GM03348 (cell line): Measurements from ENCODE around the gene PCDHB6.
"Not testable (repeated sequence)": the region's sequence is repeated elsewhere in the genome, so short reads cannot be mapped to it uniquely, and the experiment has no call there.

Source experiments
- DNase-seq: peaks from one replicate; pipeline ENCODE4 v3.0.0; 2012; ENCODE audit warnings: low spot score

Gene PCDHB6

DNA sequence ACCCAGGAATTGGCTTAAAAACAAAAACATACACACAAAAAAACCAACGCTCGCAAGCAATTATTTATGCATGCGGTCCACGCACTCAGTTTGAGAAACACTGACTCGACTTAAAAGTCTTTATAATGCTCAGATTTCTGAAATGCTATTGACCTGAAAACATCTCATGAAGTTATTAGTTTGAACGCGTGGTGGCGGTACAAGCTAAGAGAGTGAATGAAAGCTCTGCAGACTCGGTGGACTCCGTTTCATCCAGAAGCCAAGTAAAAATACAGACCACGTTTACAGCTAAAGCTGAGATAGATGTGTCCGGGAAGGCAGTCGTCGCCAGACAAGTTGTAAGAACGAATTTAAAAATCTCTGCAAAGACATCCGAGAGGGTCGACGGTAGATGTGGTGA lies at the start of gene PCDHB6:
Gene PCDHB6, plus strand, starts transcription at position 246 of the 400 bp plus-strand sequence. CDS start 201 bp downstream, outside the sequence.
- DNase-seq = peak; percentile 58

DNA sequence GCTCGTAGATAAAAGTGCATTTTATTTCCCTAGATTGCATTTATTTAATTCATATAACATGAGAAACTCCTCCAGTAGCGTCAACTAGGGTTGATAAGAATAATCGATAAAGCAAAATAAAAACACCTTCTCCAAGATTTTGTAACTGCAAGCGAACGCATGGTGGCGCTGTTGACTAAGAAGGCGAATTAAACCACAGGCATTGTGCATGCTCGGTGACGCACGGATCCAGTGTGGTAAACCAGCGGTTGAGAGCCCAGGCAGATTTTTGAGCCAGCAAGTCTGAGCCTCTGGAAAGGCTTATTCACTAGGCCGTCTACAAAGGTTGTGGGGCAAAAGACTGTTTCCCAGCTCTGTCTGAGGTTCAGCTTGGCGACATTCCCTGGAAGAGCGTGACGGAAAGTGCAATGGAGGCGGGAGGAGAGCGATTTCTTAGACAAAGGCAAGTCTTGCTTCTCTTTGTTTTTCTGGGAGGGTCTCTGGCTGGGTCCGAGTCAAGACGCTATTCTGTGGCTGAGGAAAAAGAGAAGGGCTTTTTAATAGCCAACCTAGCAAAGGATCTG lies 49.5 kb upstream of the PCDHB6 start, which contains the start of gene PCDHB3:
Gene PCDHB3, plus strand, starts transcription at position 231 of the 563 bp plus-strand sequence. Its CDS starts 177 bp downstream, at position 408.
- peak; percentile 54 for DNase-seq

DNA sequence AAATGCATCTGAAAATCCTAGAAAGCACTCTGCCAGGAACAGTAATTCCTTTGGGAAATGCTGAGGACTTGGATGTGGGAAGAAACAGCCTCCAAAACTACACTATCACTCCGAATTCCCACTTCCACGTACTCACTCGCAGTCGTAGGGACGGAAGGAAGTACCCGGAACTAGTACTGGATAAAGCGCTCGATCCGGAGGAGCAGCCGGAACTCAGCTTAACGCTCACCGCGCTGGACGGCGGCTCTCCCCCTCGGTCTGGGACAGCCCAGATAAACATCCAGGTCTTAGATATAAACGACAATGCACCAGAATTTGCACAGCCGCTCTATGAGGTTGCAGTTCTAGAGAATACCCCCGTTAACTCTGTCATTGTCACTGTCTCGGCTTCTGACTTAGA lies 48.8 kb upstream of the PCDHB6 start:
- DNase-seq = no peak

DNA sequence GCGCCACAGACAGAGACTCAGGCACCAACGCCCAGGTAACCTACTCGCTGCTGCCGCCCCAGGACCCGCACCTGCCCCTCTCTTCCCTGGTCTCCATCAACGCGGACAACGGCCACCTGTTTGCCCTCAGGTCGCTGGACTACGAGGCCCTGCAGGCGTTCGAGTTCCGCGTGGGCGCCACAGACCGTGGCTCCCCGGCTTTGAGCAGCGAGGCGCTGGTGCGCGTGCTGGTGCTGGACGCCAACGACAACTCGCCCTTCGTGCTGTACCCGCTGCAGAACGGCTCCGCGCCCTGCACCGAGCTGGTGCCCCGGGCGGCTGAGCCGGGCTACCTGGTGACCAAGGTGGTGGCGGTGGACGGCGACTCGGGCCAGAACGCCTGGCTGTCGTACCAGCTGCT lies 47.8 kb upstream of the PCDHB6 start:
- DNase-seq = not testable (repeated sequence)

DNA sequence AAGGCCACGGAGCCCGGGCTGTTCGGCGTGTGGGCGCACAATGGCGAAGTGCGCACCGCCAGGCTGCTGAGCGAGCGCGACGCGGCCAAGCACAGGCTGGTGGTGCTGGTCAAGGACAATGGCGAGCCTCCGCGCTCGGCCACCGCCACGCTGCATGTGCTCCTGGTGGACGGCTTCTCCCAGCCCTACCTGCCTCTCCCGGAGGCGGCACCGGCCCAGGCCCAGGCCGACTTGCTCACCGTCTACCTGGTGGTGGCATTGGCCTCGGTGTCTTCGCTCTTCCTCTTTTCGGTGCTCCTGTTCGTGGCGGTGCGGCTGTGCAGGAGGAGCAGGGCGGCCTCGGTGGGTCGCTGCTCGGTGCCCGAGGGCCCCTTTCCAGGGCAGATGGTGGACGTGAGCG lies 47.4 kb upstream of the PCDHB6 start:
- not testable (repeated sequence) for DNase-seq

DNA sequence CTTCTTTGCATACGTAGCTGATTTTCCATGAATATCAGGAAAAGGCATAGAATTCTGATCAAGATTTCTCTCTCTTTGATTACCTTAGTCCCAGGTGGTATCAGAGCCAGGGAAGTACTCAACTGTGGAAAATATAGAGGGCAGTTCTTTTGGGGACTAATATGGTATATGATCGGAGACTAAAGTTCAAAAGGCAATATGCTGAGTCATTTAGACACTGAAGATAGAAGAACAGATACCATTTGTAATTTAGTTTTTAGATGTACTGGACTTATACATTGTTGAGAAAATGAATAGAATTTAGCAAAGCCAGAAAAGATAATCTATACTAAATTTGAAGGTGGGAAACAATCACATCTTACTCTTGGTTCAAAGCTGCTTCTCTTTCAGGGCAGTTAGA lies 44.5 kb upstream of the PCDHB6 start:
- DNase-seq = no peak

DNA sequence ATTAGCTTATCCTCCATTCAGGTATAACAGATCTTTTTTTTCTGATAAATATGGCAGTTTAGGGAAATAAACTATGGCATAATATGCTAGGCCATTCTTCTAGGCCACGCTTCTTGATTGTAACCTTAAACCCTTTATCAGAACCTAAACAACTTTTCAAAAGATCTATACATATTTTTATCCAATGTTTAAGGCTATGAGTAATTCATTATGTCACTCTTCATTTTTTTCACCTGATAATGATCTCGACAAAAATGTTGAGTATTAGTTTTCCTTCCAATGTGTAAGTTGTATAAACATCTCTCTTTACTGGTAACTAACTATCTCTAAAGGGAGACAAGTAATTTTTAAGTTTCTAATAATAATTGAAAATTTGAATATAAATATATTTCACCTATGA lies 30.6 kb upstream of the PCDHB6 start:
- no peak for DNase-seq

DNA sequence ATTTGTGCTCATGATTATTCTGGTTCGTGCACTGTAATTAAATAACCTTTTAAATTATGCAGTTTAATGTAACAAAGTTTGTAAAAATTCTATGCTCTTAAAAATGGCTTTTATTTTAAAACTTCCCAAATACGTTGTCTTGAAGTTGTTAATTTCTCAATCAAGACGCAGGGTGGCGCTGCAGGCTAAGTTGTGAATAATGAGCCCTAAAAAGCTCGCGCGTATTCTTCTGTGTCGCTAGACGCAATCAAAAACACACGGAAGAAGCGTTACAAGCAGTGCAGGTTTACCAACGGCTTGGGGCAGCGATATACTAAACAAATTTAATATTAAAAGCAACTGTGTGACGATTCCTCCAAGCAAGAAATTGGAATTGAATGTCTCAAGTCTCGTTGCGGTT lies 28.3 kb upstream of the PCDHB6 start, which contains the start of gene PCDHB4:
Gene PCDHB4, plus strand, starts transcription at position 256 of the 400 bp plus-strand sequence. CDS start 181 bp downstream, outside the sequence.
- no peak for DNase-seq

DNA sequence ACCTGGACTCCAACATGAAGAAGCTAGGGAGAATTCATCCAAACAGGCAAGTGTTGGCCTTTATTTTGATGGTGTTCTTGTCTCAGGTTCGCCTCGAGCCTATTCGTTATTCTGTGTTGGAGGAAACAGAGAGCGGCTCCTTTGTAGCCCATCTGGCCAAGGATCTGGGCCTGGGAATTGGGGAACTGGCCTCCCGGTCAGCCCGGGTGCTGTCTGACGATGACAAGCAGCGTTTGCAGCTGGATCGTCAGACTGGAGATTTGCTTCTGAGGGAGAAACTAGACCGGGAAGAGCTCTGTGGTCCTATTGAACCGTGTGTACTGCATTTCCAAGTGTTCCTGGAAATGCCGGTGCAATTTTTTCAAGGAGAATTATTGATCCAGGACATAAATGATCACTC lies 27.9 kb upstream of the PCDHB6 start:
- DNase-seq = no peak

DNA sequence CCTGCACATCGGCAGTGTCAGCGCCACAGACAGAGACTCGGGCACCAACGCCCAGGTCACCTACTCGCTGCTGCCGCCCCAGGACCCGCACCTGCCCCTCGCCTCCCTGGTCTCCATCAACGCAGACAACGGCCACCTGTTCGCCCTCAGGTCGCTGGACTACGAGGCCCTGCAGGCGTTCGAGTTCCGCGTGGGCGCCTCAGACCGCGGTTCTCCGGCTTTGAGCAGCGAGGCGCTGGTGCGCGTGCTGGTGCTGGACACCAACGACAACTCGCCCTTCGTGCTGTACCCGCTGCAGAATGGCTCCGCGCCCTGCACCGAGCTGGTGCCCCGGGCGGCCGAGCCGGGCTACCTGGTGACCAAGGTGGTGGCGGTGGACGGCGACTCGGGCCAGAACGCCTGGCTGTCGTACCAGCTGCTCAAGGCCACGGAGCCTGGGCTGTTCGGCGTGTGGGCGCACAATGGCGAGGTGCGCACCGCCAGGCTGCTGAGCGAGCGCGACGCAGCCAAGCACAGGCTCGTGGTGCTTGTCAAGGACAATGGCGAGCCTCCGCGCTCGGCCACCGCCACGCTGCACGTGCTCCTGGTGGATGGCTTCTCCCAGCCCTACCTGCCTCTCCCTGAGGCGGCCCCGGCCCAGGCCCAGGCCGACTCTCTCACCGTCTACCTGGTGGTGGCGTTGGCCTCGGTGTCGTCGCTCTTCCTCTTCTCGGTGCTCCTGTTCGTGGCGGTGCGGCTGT lies 26.3 kb upstream of the PCDHB6 start:
- DNase-seq = not testable (repeated sequence)

DNA sequence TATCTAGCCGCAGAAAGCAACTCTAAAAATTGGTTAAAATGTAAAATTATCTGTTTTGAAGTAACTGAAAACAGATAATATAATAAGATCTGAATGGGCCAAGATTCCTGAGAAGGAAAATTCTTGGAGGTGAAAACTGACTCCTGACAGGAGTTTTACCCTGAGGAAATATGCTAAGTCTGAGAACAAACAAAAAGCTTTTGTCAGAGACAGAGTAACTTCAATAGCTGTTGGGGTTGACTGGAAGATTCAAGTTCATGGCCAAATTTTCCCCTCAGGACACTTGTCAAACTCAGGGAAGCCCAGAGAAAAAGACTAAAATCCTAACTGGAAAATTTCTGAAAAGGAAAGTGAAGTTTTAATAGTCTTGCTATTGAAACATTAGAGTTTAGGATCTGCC lies 22.6 kb upstream of the PCDHB6 start:
- no peak for DNase-seq

DNA sequence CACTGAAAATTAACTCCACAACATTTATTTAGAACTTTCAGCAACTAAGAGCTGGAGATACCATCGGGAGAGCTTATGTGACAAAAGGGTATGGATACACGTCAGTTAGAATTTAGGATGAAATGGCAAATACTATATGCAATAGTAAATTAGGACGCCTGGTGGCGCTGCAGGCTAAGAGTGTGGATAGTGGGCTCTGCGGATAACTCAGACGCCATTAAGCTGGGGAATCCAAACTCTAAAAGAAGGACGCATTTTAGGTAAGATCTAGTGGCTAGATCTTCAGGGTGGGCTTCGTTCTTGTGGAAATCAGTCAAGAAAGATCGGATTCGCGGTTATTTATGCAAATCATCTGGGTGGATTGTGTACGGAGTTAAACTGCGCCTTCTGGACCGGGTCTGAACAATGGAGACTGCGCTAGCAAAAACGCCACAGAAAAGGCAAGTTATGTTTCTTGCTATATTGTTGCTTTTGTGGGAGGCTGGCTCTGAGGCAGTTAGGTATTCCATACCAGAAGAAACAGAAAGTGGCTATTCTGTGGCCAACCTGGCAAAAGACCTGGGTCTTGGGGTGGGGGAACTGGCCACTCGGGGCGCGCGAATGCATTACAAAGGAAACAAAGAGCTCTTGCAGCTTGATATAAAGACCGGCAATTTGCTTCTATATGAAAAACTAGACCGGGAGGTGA lies 14.7 kb upstream of the PCDHB6 start, which contains the start of gene PCDHB5:
Gene PCDHB5, plus strand, starts transcription at position 177 of the 688 bp plus-strand sequence. Its CDS starts 229 bp downstream, at position 406.
- DNase-seq = peak; percentile 73

DNA sequence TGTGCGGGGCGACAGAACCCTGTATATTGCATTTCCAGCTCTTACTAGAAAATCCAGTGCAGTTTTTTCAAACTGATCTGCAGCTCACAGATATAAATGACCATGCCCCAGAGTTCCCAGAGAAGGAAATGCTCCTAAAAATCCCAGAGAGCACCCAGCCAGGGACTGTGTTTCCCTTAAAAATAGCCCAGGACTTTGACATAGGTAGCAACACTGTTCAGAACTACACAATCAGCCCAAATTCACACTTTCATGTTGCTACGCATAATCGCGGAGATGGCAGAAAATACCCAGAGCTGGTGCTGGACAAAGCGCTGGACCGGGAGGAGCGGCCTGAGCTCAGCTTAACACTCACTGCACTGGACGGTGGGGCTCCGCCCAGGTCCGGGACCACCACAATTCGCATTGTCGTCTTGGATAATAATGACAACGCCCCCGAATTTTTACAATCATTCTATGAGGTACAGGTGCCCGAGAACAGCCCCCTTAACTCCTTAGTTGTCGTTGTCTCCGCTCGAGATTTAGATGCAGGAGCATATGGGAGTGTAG lies 14.1 kb upstream of the PCDHB6 start:
- no peak for DNase-seq

DNA sequence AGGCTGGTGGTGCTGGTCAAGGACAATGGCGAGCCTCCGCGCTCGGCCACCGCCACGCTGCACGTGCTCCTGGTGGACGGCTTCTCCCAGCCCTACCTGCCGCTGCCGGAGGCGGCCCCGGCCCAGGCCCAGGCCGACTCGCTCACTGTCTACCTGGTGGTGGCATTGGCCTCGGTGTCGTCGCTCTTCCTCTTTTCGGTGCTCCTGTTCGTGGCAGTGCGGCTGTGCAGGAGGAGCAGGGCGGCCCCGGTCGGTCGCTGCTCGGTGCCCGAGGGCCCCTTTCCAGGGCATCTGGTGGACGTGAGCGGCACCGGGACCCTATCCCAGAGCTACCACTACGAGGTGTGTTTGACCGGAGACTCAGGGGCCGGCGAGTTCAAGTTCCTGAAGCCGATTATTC lies 12.5 kb upstream of the PCDHB6 start:
- DNase-seq = not testable (repeated sequence)

DNA sequence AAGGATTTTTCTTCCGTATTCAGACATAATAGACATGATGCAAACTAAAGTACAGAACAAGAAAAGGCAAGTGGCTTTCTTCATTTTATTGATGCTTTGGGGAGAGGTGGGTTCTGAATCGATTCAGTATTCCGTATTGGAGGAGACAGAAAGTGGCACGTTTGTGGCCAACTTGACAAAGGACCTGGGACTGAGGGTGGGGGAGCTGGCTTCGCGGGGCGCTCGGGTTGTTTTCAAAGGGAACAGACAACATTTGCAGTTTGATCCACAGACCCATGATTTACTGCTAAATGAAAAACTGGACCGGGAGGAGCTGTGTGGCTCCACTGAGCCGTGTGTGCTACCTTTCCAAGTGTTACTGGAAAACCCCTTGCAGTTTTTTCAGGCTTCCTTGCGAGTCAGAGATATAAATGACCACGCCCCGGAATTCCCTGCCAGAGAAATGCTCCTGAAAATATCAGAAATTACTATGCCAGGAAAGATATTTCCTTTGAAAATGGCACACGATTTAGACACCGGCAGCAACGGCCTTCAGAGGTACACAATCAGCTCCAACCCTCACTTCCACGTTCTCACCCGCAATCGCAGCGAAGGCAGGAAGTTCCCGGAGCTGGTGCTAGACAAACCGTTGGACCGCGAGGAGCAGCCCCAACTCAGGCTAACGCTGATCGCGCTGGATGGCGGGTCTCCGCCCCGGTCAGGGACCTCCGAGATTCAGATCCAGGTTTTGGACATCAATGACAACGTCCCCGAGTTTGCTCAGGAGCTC lies 551 bp downstream of the PCDHB6 start:
- DNase-seq = no peak

DNA sequence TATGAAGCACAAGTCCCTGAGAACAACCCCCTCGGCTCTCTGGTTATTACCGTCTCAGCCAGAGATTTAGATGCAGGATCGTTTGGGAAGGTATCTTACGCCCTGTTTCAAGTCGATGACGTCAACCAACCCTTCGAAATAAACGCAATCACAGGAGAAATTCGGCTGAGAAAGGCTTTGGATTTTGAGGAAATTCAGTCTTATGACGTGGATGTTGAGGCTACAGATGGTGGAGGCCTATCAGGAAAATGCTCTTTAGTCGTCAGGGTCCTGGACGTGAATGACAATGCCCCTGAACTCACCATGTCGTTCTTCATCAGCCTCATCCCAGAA lies 1.1 kb downstream of the PCDHB6 start:
- DNase-seq = no peak

DNA sequence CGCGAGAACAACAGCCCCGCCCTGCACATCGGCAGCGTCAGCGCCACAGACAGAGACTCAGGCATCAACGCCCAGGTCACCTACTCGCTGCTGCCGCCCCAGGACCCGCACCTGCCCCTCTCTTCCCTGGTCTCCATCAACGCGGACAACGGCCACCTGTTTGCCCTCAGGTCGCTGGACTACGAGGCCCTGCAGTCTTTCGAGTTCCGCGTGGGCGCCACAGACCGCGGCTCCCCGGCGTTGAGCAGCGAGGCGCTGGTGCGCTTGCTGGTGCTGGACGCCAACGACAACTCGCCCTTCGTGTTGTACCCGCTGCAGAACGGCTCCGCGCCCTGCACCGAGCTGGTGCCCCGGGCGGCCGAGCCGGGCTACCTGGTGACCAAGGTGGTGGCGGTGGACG lies 1.8 kb downstream of the PCDHB6 start:
- DNase-seq = not testable (repeated sequence)

DNA sequence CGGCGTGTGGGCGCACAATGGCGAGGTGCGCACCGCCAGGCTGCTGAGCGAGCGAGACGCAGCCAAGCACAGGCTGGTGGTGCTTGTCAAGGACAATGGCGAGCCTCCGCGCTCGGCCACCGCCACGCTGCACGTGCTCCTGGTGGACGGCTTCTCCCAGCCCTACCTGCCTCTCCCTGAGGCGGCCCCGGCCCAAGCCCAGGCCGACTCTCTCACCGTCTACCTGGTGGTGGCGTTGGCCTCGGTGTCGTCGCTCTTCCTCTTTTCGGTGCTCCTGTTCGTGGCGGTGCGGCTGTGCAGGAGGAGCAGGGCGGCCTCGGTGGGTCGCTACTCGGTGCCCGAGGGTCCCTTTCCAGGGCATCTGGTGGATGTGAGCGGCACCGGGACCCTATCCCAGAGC lies 2.2 kb downstream of the PCDHB6 start:
- not testable (repeated sequence) for DNase-seq

DNA sequence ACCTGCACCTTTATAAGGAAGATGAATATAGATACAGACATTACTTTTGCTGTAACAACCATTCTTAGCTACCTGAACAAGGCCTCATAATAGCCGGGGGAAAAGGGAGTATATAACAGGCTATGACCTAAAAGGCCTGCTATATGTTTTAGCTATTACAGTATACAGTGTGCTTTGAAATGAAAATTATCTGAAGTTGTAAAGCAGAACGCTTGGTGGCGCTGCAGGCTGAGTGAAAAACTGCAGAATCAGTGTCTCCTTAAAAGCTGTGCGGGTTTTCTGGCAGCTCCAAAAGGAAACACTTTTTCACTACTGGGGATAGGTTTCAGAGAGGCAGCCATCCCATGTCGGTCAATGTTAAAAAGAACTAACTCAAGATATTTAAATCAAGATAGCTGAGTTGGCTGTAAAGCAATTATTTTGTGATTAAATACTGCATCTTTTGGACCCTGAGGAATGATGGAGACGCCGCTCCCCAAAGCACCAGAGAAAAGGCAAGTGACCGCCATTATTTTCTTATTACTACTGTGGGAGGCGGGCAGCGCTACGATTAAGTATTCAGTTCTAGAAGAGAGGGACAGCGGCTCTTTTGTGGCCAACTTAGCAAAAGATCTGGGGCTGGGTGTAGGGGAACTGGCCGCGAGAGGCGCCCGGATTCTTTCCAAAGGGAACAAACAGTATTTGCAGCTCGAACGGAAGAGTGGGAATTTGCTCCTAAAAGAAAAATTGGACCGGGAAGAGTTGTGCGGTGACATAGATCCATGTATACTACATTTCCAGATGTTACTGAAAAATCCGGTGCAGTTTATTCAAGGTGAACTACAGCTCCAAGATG lies 5.9 kb downstream of the PCDHB6 start:
- no peak for DNase-seq

DNA sequence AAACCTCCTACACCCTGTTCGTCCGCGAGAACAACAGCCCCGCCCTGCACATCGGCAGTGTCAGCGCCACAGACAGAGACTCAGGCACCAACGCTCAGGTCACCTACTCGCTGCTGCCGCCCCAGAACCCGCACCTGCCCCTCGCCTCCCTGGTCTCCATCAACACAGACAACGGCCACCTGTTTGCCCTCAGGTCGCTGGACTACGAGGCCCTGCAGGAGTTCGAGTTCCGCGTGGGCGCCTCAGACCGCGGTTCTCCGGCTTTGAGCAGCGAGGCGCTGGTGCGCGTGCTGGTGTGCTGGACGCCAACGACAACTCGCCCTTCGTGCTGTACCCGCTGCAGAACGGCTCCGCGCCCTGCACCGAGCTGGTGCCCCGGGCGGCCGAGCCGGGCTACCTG lies 7.5 kb downstream of the PCDHB6 start:
- not testable (repeated sequence) for DNase-seq

DNA sequence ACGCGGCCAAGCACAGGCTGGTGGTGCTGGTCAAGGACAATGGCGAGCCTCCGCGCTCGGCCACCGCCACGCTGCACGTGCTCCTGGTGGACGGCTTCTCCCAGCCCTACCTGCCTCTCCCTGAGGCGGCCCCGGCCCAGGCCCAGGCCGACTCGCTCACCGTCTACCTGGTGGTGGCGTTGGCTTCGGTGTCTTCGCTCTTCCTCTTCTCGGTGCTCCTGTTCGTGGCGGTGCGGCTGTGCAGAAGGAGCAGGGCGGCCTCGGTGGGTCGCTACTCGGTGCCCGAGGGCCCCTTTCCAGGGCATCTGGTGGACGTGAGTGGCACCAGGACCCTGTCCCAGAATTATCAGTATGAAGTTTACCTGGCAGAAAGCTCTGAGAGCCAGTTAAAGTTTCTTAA lies 8.0 kb downstream of the PCDHB6 start:
- DNase-seq = not testable (repeated sequence)
